GM19023 (cell line): Measurements from ENCODE around the gene BEX3.
A peak's percentile ranks its signal among the peaks of the same experiment; 100 is the strongest.
"Not testable (repeated sequence)": the region's sequence is repeated elsewhere in the genome, so short reads cannot be mapped to it uniquely, and the experiment has no call there.

ENCODE experiments used
- ATAC-seq: cut with Tn5 transposase; IDR thresholded peaks from one replicate; pipeline ENCODE4 v1.9.1; 2021; ENCODE audit warnings: mild to moderate bottlenecking, moderate library complexity; ENCODE audit not compliant: unreplicated experiment

Gene BEX3

DNA sequence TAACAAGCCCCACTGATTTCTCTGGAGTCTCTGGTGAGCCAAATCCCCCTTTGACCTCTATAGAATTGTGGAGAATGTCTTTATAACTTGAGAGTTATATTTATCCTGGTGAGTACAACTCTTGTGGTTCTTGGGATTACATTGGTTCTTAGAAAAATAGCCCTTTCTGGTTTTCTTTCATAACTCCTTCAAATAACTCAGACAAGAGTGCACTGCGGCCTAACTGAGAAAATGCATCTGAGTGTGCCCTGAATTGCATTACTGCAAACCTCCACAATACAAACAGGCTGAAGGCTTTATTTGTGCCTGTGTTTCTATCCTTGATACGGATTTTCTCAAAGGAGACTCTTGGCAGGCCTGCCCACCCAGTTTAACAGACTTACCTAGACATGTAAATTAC is 2.7 kb downstream of the BEX3 start:
- no peak for ATAC-seq

DNA sequence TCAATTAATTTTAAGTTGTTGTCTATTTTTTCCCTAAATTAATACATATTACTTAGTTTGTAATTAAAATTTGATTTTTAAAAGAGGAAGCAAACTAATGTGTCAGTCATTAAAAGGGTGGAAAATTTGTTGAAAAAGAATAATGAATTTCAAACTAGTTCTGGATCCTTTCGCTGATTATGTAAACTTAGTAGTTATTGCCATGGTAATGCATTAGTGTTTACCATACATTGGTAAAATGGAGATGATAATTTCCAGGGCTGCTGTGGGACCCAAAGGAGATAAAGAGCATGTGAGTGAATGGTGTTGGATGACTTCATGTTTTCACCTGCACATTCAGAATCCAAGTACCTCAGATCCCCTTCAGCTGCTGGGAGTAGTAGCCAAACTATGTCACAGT is 6.5 kb downstream of the BEX3 start:
- ATAC-seq, result no peak

DNA sequence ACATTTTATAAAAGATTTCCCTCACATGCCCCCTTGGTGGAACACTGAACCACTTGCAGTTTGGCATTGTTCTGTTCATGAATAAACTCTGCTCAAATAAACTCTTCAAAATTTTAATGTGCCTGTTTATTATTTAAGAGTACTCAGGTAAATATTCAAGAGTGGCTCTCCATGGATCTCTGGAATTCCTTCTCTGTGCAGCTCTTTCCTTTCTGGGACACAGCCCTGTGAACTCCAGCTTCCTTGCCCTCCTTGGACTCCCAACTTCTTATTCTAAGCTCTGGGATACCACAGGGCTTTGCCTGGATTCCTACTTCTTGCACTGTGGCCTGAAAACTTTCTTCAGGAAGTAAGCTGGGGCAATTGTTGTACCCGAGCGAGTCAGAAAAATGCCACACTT is 8.3 kb downstream of the BEX3 start:
- ATAC-seq, result no peak

DNA sequence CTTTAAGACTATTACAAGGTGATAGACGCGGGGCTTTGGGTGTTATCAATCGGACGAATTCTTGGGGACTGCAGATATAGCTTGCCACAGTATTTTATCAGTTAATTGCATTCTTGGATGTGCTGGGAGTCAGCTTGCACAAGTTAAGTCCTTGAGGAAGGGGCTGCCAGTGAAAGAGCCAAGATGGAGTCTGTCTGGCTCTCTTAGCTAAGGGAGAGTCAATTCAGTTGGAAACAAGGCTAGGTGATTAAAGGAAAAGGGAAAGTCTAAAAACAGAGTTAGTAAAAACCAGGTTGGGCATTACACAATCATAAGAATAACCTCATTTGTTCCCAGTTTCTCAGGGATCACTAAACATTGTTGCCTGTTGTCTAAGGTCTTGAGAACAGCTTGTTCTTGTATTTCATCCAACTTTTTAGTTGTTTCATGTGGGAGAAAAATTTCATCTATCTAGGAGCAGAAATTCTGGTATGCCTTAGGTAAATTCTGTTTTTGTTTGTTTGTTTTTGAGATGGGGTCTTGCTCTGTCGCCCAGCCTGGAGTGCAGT is 9.0 kb downstream of the BEX3 start:
- not testable (repeated sequence) for ATAC-seq

DNA sequence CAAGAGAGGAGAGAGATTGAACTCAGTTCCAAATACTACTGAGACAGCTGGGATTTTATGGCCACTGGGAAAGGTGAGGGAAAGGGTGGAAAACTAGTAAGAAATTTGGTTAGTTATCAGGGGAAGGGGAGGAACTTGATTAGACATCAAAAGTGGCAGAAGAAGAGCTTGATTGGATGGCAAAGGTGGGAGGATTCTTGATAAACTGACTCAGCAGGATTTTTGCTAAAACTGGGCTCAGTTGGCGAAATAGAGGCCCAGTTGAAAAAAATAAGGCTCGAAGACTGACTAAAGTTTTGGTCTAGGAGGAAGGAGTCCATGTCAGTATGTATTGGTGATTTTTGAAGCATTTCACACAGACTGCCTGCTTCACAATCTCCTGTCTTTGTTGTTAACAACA is 10.0 kb downstream of the BEX3 start:
- no peak for ATAC-seq

DNA sequence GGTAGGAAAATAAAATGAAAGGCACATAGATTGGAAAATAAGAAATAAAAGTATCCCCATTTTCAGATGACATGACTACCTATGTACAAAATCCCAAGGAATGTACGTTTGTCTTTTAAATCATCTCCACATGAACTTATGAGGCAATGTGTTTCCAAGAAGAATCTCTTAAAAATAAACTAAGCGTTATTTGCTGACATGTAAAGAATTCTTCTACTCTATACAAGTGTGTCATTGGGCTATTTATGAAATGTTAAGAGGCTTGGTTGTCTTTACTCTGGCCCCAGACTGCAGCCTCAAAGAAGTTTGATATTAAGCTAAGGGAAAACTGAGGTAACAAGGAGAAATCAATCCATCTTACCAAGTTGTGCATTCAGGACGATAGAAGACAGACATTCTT is 17.1 kb downstream of the BEX3 start:
- no peak for ATAC-seq

DNA sequence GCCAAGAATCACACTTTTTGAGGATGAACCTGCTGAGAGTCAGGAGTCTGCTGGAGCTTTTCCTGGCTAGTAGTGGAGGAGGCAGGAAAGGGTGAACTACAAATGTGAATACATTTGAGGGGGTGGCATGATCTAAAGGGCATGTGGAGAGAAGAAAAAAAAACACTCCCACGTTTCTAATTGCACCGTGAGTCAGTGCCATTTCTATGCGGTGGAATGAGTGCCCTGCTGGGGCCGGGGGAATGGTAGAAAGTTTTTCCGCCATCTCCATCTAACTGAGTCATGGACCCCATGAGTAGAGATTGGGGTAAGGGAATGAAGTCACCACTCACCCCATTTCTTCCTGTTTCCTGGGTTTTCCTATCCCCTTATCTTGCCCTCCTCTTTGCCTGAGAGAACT is 19.8 kb downstream of the BEX3 start:
- no peak for ATAC-seq

DNA sequence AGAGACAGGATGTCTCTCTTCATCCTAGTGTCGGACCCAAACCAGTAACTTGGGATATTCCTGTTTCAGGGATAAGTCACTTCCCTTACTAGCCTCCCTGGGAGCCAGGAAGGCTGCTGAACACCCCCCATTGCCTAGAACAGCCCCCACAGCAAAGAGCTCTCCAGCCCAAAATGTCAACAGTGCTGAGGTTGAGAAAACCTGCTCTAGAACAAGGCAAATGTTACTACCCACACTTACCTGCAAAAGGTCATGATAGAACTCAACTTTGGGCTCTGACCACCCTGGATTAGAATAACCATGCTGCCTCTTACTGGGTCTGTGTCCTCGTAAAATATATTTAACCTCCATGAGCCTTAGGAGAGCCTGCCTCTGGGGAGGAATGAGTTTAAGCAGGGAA is 20.3 kb downstream of the BEX3 start:
- no peak for ATAC-seq

DNA sequence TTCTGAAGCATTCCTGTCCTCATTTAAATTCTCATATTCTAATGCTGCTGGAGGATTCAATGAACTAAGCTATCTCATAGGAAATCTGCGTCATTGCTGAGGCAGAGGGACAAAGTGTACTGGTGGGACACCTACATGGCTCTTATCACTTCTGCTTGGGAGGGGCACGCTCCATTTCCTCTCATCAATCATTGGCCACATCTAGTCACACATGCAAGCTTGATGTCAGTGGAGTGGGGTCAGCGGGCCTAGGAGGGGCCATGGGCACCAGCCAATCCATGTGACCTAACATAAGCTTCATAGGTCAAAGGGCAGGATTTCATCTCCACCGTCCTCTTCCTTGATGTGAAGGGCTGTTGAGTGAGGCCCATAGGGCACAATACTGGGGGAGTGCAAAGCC is 21.4 kb downstream of the BEX3 start:
- ATAC-seq, result no peak

DNA sequence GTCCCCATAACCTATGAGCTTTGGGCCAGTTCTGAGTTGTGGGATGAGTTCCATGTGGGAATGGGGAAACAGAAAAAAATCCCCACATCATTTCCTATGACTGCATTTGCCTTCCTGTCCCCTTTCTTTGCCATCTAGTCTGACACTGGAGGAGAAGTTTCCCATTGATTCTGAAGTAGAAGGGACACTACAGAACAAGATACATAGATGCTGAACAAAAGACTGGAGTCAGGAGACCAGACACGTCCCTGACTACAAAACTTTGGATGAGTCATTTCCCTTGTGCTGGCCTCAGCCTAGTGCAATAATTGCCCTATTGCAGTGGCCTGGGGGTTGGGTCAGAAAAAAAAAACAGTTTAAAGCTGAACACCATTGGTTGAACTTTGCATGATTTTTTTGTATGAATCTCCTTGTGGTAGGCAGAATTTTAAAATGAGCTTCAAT is 22.1 kb downstream of the BEX3 start:
- ATAC-seq, result no peak

DNA sequence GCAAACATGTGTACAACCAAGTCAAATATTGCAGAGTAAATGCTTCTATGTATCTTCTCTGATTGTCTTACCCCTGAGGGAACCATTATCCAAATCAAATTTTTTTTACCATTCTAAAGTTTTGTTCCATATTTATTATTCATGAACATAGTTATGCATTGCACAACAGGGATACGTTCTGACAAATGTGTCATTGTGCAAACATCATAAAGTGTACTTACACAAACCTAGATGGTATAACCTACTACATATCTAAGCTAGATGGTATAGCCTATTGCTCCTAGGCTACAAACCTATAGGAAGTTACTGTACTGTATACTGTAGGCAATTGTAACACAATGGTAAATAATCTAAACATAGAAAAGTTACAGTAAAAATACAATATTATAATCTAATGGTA is 23.4 kb downstream of the BEX3 start:
- ATAC-seq, result no peak

DNA sequence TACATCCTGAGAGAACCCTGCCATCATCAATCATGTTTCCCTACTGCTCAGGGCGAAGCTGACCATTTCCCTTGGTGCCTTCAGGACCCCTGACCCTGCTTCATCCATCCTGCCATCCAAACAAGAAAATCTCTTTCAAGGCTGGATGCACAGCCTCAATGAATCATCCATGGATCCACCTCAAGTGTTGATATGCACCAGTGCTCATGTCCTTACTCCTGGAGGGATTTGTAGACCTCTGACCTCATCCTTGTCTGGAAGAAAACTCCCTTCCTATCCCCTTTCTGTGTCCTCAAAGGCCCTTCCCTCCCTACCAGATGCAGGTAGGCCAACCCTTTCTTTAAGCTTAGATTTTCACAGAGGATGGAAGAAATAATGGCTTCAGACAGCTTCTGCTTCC is 24.6 kb downstream of the BEX3 start:
- ATAC-seq, result no peak

DNA sequence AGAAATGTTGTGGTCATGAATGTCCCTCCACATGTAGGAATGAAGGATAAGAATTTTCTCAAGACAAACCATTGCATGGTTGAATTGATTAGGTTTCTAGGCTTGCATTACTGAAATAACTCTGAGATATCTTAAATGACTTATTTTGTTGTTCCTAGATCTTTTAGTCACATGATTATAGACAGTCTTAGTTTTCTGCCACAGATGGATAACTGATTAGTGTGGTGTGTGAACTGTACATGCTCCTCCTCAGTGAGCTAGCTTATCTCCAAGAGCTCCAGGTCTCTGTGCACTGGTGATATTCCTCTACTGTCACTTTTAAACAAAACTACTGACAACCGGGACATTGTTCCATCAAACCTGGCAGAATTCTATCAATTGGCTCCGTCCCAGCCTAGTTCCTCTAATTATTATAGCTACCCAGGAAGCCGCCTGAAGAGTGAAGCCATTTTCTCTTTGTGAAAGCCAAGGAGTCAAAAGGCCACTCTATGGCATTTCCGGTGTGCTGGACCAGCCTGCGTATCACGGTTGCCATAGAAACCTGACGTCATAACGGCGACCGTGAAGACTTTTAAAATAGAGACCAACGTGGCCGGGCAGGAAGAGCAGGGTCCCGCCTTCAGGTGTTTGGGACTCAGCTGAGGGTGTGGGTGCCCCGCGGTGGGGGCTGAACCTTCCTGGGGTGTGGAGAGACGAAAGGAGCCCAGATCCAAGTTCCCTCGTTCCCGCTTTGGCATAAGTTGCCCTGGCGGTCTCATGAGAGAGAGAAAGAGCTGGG is 28.1 kb downstream of the BEX3 start:
- ATAC-seq, result peak; percentile 95

DNA sequence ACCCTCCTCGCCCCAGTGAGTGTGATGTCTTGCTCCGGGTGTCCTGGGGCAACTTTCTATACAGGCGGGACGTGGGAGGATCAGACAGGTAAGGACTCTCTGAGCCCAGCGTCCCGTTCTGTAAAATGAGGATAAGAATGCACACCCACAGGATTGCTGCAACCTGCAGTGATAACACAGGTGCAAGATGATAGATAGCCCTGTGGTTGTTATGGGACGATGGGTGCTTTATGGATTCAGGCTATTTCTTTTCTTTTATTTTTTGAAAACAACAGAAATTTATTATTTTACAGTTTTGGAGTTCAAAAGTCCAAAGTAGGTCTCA is 28.6 kb downstream of the BEX3 start:
- no peak for ATAC-seq

DNA sequence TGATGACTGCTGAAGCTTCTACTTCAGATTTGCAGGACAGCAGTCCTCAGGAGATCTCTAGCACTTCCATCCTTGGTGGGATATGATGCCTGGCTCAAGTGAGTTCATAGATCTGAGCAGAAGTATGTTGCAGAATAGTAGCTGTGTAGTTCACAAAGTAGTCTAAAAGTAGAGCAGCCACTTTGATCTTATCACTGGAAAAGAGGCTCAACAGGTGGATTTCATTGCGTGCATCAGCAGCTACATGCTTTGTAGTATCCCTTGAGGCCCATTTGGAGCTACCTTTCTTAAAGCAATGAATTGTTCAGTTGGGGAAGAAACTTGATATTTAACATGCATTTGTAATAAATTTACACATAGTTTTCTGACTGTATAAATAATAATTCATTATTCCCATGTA is 29.9 kb downstream of the BEX3 start:
- no peak for ATAC-seq

DNA sequence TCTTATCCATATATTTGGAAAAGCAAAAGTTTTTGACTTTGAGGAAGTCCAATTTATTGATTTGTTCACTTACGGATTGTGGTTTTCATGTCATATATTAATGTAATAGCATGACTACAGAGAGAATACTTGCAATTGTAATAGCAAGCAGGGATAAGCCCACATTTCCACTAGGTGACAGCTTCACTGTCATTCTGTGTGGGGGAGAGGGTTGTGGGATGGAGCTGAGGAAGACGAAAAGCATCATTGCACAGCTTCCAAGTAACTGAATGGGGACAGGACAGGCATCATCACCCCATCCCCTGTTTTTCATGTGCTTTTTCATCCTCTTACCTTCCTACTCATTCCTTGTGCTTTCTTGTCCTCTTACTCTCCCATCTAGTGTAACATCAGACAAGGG is 31.4 kb downstream of the BEX3 start:
- no peak for ATAC-seq

DNA sequence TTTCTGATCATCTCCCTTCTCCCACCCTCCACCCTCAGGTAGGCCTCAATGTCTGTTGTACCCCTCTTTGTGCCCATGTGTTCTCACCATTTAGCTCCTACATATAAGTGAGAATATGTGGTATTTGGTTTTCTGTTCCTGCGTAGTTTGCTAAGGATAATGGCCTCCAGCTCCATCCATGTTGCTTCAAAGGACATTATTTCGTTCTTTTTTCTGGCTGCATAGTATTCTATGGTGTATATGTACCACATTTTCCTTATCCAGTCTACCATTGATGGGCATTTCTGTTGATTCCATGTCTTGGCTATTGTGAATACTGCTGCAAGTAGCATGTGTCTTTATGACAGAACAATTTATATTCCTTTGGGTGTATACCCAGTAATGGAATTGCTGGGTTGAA is 35.4 kb downstream of the BEX3 start:
- not testable (repeated sequence) for ATAC-seq

DNA sequence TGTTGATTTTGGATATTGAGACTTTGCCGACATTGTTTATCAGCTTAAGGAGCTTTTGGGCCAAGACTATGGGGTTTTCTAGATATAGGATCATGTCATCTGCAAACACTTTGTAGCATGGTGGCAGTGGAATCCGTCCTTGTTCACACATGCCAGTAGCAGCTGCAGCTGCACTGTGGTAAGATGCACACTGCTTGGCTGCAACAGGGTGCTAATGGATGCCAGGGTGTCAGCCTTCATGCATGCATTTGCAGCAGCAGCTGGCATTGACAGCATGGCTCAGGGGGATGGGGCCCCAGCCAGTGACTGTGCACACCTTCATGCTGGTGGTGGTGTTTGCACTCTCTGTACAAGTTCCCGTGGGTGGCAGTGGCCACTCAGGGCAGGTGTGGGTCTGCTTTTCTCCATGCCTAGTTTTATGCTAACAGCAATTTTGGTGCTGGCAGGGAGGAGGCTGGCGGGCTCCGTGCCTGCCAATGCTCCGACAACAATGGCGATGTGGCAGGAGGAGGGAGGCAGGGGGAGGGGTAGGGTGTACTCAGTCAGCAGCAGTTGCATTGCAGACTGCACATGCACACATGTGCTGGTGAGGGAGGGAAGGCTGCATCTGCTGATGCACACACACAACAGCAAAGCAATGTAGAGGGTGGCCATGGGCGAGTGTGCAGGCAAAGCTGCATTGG is 37.5 kb downstream of the BEX3 start:
- ATAC-seq, result no peak

DNA sequence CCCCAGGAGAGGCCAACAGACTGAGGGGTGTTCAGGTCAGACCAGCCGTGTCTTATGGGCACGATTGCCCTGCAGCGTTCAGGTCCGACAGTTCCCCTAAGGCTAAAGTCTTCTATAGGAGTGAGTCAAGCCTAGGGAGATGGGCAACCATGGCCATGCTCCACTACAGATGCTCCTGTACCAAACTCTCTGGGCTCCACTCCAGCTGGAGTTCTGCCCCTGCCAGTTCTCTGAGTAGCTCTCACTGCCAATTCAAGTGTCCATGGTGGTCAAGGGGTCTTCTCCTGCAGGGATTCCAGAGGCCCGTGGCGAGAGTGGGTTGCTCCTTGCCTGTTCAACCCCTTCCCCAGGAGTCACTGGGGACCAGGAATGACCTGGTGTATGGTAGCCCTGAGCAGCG is 38.2 kb downstream of the BEX3 start:
- no peak for ATAC-seq

DNA sequence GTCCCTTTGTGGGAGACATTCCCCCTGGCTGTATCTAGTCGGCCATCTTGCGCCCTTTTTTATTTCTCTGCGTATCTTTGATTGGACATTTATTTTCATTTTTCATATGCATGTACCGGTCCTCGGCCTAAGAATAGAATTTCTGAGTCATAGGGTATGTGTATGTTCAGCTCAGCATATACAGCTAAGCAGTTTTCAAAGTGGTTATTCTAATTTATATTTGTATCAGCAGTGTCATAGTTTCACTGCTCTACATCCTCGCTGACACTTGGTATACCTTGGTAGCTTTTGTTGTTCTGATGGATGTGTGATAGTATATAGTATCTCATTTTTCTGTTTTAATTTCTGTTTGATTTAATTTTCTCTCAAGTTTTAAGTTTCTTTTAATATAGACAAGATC is 38.7 kb downstream of the BEX3 start:
- ATAC-seq, result no peak

DNA sequence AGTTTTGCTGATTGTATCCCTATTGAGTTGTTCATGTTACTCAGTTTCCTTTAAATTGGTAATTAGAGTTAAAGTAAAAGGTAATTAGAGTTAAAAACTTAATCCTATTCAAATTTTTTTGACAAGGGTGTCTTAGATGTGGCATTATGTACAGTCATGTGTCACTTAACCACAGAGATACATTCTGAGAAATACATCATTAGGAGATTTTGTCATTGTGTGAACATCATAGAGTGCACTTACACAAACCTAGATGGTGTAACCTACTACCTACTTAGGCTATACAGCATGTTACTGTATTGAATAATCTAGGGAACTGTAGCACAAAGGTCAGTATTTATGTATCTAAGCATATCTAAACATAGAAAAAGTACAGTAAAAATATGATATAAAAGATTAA is 39.2 kb downstream of the BEX3 start:
- ATAC-seq, result no peak

DNA sequence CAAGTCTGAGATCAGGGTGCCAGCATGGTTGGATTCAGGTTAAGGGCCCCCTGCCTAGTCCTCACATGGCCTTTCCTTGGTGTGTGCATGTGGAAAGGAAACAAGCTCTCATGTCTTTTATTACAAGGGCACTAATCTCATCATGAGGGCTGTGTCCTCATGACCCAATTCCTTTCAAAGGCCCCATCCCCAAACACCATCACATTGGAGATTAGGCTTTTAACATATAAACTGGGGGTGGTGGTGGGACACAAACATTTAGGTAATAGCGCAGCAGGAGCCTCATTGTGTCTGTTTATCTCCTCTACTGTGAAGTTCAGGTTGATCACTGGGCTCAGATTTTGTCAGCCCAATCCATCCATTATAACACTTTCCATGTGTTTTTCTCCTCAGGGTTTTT is 41.0 kb downstream of the BEX3 start:
- ATAC-seq, result no peak

DNA sequence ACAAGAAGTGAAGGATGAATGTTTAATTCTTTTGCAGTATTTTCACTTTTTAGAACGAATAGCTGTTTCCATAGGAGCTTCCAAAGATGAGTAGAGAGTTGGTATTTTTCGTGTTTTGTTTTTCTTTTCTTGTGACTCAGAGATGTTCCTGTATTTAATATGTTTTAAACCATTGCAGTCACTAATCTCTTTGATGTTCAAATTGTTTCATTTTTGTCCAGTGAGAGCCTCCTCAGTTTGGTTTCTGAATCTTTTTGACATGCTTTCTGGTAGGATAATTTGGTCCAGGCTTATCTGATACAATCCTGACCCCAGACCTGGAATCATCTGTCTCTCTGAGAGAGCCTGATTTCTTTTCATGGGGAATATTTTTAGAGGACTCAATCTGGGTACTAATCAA is 41.6 kb downstream of the BEX3 start:
- ATAC-seq, result no peak
